Endothelial cell of umbilical vein (primary cell): ENCODE data around the gene AAR2. TPM values are rescaled to one million over a fixed set of nuclear protein-coding genes. Genes with fewer than 3 reads are reported as not detected.

Experiments used
- BruUV-seq: library from RNA; stranded (reverse); fragments of 400-500 nt; replicated peaks from 2 replicates; lab custom pipeline; 2021; lab: Mats Ljungman, UMichigan
- CTCF ChIA-PET: fragments of 300-600, 350-600 bp; sonication (Branson Sonifier 250); formaldehyde crosslinking; loops from one replicate; lab custom pipeline; 2021; ENCODE audit warnings: antibody characterized with exemption, inconsistent platforms; lab: Charles Lee
- POLR2A ChIA-PET: fragments of 300-600, 350-600 bp; sonication (Branson Sonifier 250); formaldehyde crosslinking; loops from one replicate; lab custom pipeline; 2021; ENCODE audit warnings: antibody characterized with exemption, inconsistent platforms; lab: Charles Lee
- DNase-seq: peaks from one replicate; pipeline ENCODE4 v3.0.0-alpha.2; 2011; ENCODE audit warnings: low read depth, low spot score
- FAIRE-seq: peaks from 2 replicates; lab custom pipeline; 2011; peaks lifted over from hg19 to GRCh38; lab: Jason Lieb, UNC
- H2AFZ ChIP-seq: 2 replicates; pipeline ENCODE4 v1.6.0; 2012; ENCODE audit warnings: low read depth, low read length, control low read depth, inconsistent platforms
- H3K27ac ChIP-seq: 2 replicates; pipeline ENCODE4 v1.5.1; 2011; ENCODE audit warnings: low read depth, mild to moderate bottlenecking, control low read depth, low read length, moderate library complexity; ENCODE audit not compliant: insufficient read depth
- H3K27me3 ChIP-seq, 2 experiments: 2 replicates each; pipeline versions ENCODE4 v1.6.0 to v1.6.1; 2011; ENCODE audit warnings: low read length in 2 of 2, mixed read lengths in 1 of 2; ENCODE audit not compliant: control insufficient read depth in 2 of 2, insufficient read depth in 2 of 2
- H3K36me3 ChIP-seq, 2 experiments: 2 replicates in 1 of 2; 3 replicates in 1 of 2; pipeline ENCODE4 v1.5.1; 2011; ENCODE audit warnings: low read length in 2 of 2, mild to moderate bottlenecking in 1 of 2, moderate library complexity in 1 of 2; ENCODE audit not compliant: control insufficient read depth in 2 of 2, insufficient read depth in 2 of 2; ENCODE audit errors: extremely low read depth in 1 of 2
- H3K4me1 ChIP-seq: 3 replicates; pipeline ENCODE4 v1.5.1; 2011; ENCODE audit warnings: mild to moderate bottlenecking, low read length; ENCODE audit not compliant: control insufficient read depth, insufficient read depth; ENCODE audit errors: extremely low read depth
- H3K4me2 ChIP-seq: 2 replicates; pipeline ENCODE4 v1.6.1; 2011; ENCODE audit warnings: low read length, control low read depth, mixed read lengths; ENCODE audit not compliant: insufficient read depth
- H3K4me3 ChIP-seq, 3 experiments: fragments of 200-600 bp in 1 of 3; sonication (generic), shearing (Covaris generic) in 1 of 3; replicated peaks in 1 of 3; 2 replicates each; pipeline ENCODE4 v1.5.1; 2011 to 2016; ENCODE audit warnings: control low read depth in 3 of 3, low read length in 3 of 3, mild to moderate bottlenecking in 2 of 3, inconsistent platforms in 1 of 3, low read depth in 1 of 3, moderate library complexity in 1 of 3; ENCODE audit not compliant: insufficient read depth in 1 of 3
- H3K79me2 ChIP-seq: 2 replicates; pipeline ENCODE4 v1.6.0; 2012; ENCODE audit warnings: low read length, inconsistent platforms; ENCODE audit not compliant: control insufficient read depth, insufficient read depth
- H3K9ac ChIP-seq: replicated peaks from 2 replicates; pipeline ENCODE3; 2011; ENCODE audit warnings: low read length, control low read depth; ENCODE audit not compliant: insufficient read depth; ENCODE audit errors: extremely low read depth
- H3K9me1 ChIP-seq: replicated peaks from 3 replicates; pipeline ENCODE4 v1.6.0; 2011; ENCODE audit warnings: mild to moderate bottlenecking, low read length; ENCODE audit not compliant: control insufficient read depth, insufficient read depth; ENCODE audit errors: extremely low read depth
- H3K9me3 ChIP-seq: replicated peaks from 2 replicates; pipeline ENCODE4 v1.5.1; 2012; ENCODE audit warnings: low read length, inconsistent platforms; ENCODE audit not compliant: control insufficient read depth, insufficient read depth
- H4K20me1 ChIP-seq: replicated peaks from 2 replicates; pipeline ENCODE3; 2011; ENCODE audit warnings: mild to moderate bottlenecking, low read length; ENCODE audit not compliant: control insufficient read depth, insufficient read depth; ENCODE audit errors: extremely low read depth
- EZH2 ChIP-seq: IDR thresholded peaks from 2 replicates; pipeline ENCODE4 v1.6.1; 2012; ENCODE audit warnings: borderline replicate concordance, low read depth, mild to moderate bottlenecking, moderate library complexity, low read length, inconsistent platforms; ENCODE audit not compliant: severe bottlenecking
- FOS ChIP-seq: IDR thresholded peaks from 2 replicates; pipeline ENCODE4 v1.6.1; 2011; ENCODE audit warnings: mild to moderate bottlenecking, low read length, moderate library complexity, borderline replicate concordance; ENCODE audit not compliant: insufficient read depth
- GATA2 ChIP-seq: IDR thresholded peaks from 2 replicates; pipeline ENCODE4 v1.7.0; 2011; ENCODE audit warnings: low read depth, mild to moderate bottlenecking, moderate library complexity, mixed read lengths, low read length; ENCODE audit not compliant: insufficient read length, insufficient read depth
- JUN ChIP-seq: IDR thresholded peaks from 2 replicates; pipeline ENCODE4 v1.6.1; 2011; ENCODE audit warnings: borderline replicate concordance, low read depth; ENCODE audit not compliant: insufficient read length, insufficient read depth
- MYC ChIP-seq: IDR thresholded peaks from one replicate; pipeline ENCODE4 v1.6.1; 2011; ENCODE audit warnings: mild to moderate bottlenecking, low read depth, low read length
- POLR2A ChIP-seq: IDR thresholded peaks from 2 replicates; pipeline ENCODE4 v1.6.1; 2012; ENCODE audit warnings: low read depth, mild to moderate bottlenecking, control low read depth, low read length
- POLR2AphosphoS5 ChIP-seq: IDR thresholded peaks from 2 replicates; pipeline ENCODE4 v1.6.1; 2012; ENCODE audit warnings: low read depth, mild to moderate bottlenecking, control low read depth, low read length, moderate library complexity; ENCODE audit not compliant: insufficient read depth
- dilution Hi-C: fragments of 300-500 bp; cut with MboI; formaldehyde crosslinking; loops from one replicate; pipeline ENCODE4 v1.15.0; 2019; ENCODE audit warnings: low sequenced_read_pairs; ENCODE audit not compliant: extremely low pct_ligation_motif_present
- intact Hi-C: fragments of 100-400 bp; cut with micrococcal nuclease; formaldehyde crosslinking; loops from one replicate; pipeline ENCODE4 v1.10.0; 2022
- polyA plus RNA-seq, 4 experiments: library from polyadenylated mRNA; depleted of rRNA in 3 of 4; stranded (reverse) in 3 of 4; unstranded in 1 of 4; fragments of >200 nt; gene quantifications; 2 replicates each; pipeline versions ENCODE4 v1.2.1 to v1.2.3, GENCODE V29; 2011 to 2012; ENCODE audit warnings: missing spikeins in 1 of 4
- total RNA-seq: library from RNA; stranded (reverse); gene quantifications from 2 replicates; pipeline ENCODE4 v1.2.3, GENCODE V29; 2021
- TF ChIP-seq, protein P1 (sequence below): IDR thresholded peaks from 2 replicates; pipeline ENCODE4 v1.6.1; 2011; ENCODE audit not compliant: insufficient read depth, insufficient read length
- TF ChIP-seq, protein P2 (sequence below), 2 donors: IDR thresholded peaks; 1 replicate in 1 of 2; 2 replicates in 1 of 2; pipeline ENCODE4 v1.5.1; 2011; ENCODE audit warnings: low read length in 2 of 2, mild to moderate bottlenecking in 2 of 2, moderate library complexity in 2 of 2, control low read depth in 1 of 2, inconsistent platforms in 1 of 2, low read depth in 1 of 2; ENCODE audit not compliant: insufficient read depth in 1 of 2; ENCODE audit errors: extremely low read depth in 1 of 2

The AAR2 gene
- total and polyA plus RNA-seq, 2 donors (not counting 3 experiments of a cell fraction or from before 2014, with no cell fraction given) = 21.9 to 29.4 TPM

DNA sequence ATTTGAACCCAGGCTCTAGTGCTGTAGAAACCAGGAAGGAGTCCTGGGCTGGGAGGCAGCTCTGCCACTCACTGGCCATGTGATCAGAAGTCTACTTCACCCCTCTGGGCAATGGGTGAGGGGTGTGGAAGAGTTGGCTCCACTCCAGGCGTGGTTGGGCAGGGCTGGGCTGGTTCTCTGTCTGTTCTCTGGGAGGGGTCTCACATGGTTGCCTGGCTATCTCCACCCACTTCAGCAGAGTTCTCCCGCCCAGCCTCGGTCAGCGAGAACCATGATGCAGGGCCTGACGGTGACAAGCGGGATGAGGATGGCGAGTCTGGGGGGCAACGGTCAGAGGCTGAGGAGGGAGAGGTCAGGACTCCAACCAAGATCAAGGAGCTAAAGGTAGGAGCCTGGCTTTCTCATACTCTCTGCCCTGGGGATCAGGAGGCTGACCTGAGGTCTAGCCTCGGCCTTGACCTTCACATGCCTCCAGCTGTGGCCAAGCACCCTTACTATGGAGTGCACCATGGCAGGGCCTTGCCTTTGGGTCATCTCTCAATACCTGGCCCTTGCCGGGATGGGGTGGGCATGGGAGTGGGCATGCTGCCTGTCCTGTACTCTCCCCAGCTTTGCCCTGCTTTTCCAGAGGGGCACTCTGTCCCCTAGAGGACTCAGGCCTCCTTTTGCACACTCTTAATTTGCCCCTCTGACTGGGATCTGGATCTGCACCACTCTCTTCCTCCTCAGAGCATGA, 42.1 kb upstream of the AAR2 start:
- Histone ChIP-seq H3K27me3 (no peaks in the 10 kb centered on the region), H3K9ac (no peak overlapping the region), H3K4me3 (no peak overlapping the region), H3K9me3 (no peaks in the 10 kb centered on the region), H3K36me3 (no peaks in the 10 kb centered on the region), H3K79me2 (no peaks in the 10 kb centered on the region), H3K4me1 (no peaks in the 10 kb centered on the region), H3K9me1 (no peaks in the 10 kb centered on the region), H3K4me2 (no peak overlapping the region), H3K27ac (no peak overlapping the region), H2AFZ (no peak overlapping the region), H4K20me1 (no peaks in the 10 kb centered on the region)
- BruUV-seq = no TSS peak
- ChIA-PET CTCF (interaction anchor here (1.0 to 3.2 kb wide), 3 partner anchors 8 to 201 kb away, joined by 3 to 44 read pairs (median 5); no protein-coding TSS in a partner anchor), POLR2A (no interaction called here)
- FAIRE-seq (no peak), DNase-seq (no peak)
- TF ChIP-seq GATA2 = no peak
- TF ChIP-seq, protein P1, sequence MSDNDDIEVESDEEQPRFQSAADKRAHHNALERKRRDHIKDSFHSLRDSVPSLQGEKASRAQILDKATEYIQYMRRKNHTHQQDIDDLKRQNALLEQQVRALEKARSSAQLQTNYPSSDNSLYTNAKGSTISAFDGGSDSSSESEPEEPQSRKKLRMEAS = no peak
- TF ChIP-seq, protein P2, sequence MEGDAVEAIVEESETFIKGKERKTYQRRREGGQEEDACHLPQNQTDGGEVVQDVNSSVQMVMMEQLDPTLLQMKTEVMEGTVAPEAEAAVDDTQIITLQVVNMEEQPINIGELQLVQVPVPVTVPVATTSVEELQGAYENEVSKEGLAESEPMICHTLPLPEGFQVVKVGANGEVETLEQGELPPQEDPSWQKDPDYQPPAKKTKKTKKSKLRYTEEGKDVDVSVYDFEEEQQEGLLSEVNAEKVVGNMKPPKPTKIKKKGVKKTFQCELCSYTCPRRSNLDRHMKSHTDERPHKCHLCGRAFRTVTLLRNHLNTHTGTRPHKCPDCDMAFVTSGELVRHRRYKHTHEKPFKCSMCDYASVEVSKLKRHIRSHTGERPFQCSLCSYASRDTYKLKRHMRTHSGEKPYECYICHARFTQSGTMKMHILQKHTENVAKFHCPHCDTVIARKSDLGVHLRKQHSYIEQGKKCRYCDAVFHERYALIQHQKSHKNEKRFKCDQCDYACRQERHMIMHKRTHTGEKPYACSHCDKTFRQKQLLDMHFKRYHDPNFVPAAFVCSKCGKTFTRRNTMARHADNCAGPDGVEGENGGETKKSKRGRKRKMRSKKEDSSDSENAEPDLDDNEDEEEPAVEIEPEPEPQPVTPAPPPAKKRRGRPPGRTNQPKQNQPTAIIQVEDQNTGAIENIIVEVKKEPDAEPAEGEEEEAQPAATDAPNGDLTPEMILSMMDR (IDR thresholded peaks at IDR 0.05; ENCODE audit: extremely low read depth in 1 of 2, insufficient read depth in 1 of 2, low read depth in 1 of 2, low read length in 2 of 2) = no peak
- no peak for TF ChIP-seq POLR2A
- TF ChIP-seq MYC = no peak
- no peak for TF ChIP-seq POLR2AphosphoS5
- no peak for TF ChIP-seq FOS
- no peak for TF ChIP-seq EZH2
- no peak for TF ChIP-seq JUN
- intact Hi-C loops = no loop called here
- dilution Hi-C loops = no loop called here
